Stimulated activated CD4-positive, alpha-beta T cell treated with anti-CD3 and anti-CD28 coated beads, Interleukin-2, amount 100 ng/mL, for 48 hours (primary cell): Measurements from ENCODE around the gene LRMDA.

ENCODE experiments used
- DNase-seq, 2 donors: peaks; one replicate each; pipeline ENCODE4 v3.0.0-alpha.2; 2020

Gene LRMDA

GRCh38 chr10:75682649-75683557 lies 251.5 kb downstream of the LRMDA start:
- DNase-seq = no peak

- DNase-seq = no peak
These were observed 253.8 kb downstream of the LRMDA start for GRCh38 chr10:75685187-75685586.

- DNase-seq = no peak
These were observed 257.3 kb downstream of the LRMDA start for GRCh38 chr10:75688506-75689300.

- no peak for DNase-seq
These were observed 262.1 kb downstream of the LRMDA start for GRCh38 chr10:75693489-75693888.

- DNase-seq = no peak
These were observed 262.8 kb downstream of the LRMDA start for GRCh38 chr10:75694269-75694668.

- DNase-seq = no peak
These were observed 263.4 kb downstream of the LRMDA start for GRCh38 chr10:75694790-75695189.

- no peak for DNase-seq
These were observed 264.6 kb downstream of the LRMDA start for GRCh38 chr10:75695994-75696393.

GRCh38 chr10:75696536-75696935 lies 265.1 kb downstream of the LRMDA start:
- no peak for DNase-seq

GRCh38 chr10:75703191-75703854 lies 271.9 kb downstream of the LRMDA start:
- no peak for DNase-seq

GRCh38 chr10:75705426-75705825 lies 274.0 kb downstream of the LRMDA start:
- no peak for DNase-seq

- DNase-seq = no peak
These were observed 275.8 kb downstream of the LRMDA start for GRCh38 chr10:75707080-75707840.

- DNase-seq = no peak
These were observed 276.6 kb downstream of the LRMDA start for GRCh38 chr10:75708060-75708459.

GRCh38 chr10:75709245-75709644 lies 277.8 kb downstream of the LRMDA start:
- DNase-seq = no peak

- DNase-seq = no peak
These were observed 278.4 kb downstream of the LRMDA start for GRCh38 chr10:75709811-75710210.

- DNase-seq = no peak
These were observed 280.9 kb downstream of the LRMDA start for GRCh38 chr10:75712242-75712880.

GRCh38 chr10:75716506-75716905 lies 285.1 kb downstream of the LRMDA start:
- no peak for DNase-seq

- DNase-seq = no peak
These were observed 285.9 kb downstream of the LRMDA start for GRCh38 chr10:75717126-75717916.

GRCh38 chr10:75718991-75719390 lies 287.6 kb downstream of the LRMDA start:
- DNase-seq = no peak

GRCh38 chr10:75720157-75720556 lies 288.7 kb downstream of the LRMDA start:
- DNase-seq = no peak

GRCh38 chr10:75722020-75722419 lies 290.6 kb downstream of the LRMDA start:
- no peak for DNase-seq

GRCh38 chr10:75722609-75723008 lies 291.2 kb downstream of the LRMDA start:
- no peak for DNase-seq
